ENCODE data around the gene CSF3. TPM values are rescaled to one million over a fixed set of nuclear protein-coding genes. Genes with fewer than 3 reads are reported as not detected.
A peak's percentile ranks its signal among the peaks of the same experiment; 100 is the strongest.

The CSF3 gene
- polyA plus RNA-seq, 4 donors, result not detected

- DNase-seq (ENCODE audit: low read depth in 4 of 4, low spot score in 2 of 4), result no peak
Measured at GRCh38 chr17:40022961-40023541, 7.8 kb downstream of the CSF3 start.

GRCh38 chr17:40023590-40024292, 8.5 kb downstream of the CSF3 start:
- no peak for DNase-seq (ENCODE audit: low read depth in 4 of 4, low spot score in 2 of 4)

DNA sequence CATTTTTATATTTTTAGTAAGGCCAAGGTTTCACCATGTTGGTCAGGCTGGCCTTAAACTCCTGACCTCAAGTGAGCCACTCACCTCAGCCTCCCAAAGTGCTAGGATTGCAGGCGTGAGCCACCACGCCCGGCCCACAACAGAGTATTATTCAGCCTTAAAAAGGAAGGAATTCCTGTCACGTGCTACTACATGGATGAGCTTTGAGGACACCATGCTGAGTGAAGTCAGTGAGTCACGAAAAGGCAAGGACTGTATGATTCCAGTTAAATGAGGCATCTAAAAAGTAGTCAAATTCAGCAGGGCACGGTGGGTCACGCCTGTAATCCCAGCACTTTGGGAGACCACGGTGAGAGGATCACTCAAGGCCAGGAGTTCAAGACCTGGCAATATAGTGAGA, 9.7 kb downstream of the CSF3 start:
- DNase-seq (ENCODE audit: low read depth in 4 of 4, low spot score in 2 of 4), result no peak

- no peak for DNase-seq (ENCODE audit: low read depth in 4 of 4, low spot score in 2 of 4)
Measured at GRCh38 chr17:40025559-40025958, 10.3 kb downstream of the CSF3 start.

DNA sequence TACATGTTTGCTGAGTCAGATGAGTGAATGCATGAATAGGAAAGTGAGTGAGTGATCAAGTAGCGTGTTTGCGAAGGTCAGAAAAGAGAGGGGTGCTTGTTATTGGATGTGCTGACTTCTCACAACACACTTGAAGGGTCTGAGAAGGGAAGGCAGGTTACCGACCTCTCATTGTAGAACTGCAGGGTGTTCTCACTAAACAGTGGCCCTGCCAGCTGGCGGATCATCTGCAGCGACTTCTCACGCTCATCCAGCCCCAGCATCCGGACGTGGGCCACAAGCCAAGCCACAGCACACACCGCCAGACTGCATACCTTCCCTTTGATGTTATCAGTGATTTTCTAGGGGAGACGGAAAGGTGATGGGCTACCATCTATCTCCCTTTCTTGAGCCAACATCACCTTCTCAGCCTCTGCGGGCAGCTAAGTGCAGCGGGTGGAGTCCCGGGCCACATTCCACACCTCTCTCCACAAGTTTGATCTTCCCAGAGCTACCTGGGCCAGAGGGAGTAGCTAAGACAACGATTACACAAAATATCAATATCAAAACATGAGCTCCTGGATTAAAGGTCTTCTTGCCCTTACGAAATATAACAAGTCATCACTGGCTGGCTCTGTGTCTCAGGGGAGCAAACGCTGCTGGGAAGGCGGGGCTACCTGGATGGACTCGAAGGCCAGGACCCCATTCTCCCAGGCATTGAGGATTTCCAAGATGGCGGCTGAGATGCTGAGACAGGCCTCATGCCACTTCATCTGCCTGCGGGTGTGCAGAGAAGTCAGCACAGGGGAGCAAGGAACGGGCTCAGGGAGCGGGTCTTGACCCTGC, 11.0 kb downstream of the CSF3 start:
- DNase-seq (ENCODE audit: low read depth in 4 of 4, low spot score in 2 of 4), result no peak

GRCh38 chr17:40026816-40027613, 11.8 kb downstream of the CSF3 start:
- peak in 3 of 4 donors; percentile 36 to 72 (median 50) for DNase-seq (ENCODE audit: low read depth in 4 of 4, low spot score in 2 of 4)

DNA sequence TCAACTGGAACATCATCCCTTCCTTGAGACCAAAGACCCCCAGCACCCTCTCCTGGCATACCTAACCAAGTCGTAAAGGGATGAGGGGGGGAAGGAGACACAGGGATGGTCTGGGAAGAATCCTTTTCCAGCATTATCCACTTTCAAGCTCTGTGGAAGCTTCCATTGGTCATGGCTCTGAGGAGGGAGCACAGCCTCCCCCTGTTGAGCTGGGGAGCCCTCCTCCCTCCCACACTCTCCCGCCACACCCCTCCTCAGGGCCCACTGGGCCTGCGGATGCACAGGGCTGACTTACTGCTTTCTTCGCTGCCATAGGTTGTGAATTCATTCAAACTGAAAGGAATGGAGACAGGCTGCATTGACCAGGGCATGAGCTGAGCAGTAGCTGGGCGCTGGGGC, 12.4 kb downstream of the CSF3 start:
- no peak for DNase-seq (ENCODE audit: low read depth in 4 of 4, low spot score in 2 of 4)

GRCh38 chr17:40028595-40028994, 13.4 kb downstream of the CSF3 start:
- DNase-seq (ENCODE audit: low read depth in 4 of 4, low spot score in 2 of 4), result no peak

GRCh38 chr17:40031706-40032105, 16.5 kb downstream of the CSF3 start:
- DNase-seq (ENCODE audit: low read depth in 4 of 4, low spot score in 2 of 4), result no peak

DNA sequence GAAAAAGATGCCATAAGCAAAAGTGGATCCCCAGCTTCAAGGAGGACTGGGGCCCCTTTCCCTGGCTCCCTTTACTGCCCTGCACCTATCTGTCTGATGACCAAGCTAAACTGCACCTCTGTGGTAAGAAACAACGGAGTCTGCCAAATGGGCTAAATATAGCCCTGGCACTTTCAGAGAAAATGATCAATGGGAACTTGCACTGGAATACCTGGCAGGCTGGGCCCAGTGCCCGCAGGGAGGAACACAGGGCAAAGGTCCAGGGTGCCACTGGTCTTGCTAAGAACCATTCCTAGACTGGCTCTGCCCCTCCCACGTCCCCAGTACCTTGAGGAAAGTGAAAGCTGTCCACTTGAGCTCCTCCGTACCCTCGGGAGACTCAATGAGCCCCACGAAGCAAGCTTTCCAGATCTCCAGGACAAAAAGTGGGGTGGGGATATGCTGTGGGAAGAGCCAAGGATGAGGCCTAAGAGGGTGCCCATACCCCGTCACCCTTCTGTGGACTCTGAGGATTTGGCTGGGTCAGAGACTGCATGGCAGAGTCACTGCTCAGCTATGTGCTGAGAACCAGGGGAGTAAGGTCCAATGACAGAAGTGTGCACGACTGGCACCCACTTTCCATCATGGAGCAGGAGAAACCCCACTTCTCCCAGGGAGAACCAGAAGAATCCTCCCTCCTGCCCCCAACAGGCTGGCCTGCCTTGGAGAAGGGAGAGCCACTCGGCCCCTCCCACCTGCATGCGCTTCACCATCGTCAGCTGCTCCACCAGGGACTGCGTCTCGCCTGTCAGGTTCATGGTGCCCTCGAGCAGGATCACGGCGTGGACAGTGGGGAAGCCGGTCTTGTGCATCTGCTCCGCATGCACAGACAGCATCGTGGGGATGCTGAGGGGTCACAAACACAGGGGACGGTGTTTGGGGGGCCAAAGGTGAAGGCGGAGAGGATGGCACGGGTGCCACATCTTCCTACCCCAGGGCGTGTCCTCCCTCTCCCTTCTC, 17.4 kb downstream of the CSF3 start:
- no peak for DNase-seq (ENCODE audit: low read depth in 4 of 4, low spot score in 2 of 4)

DNA sequence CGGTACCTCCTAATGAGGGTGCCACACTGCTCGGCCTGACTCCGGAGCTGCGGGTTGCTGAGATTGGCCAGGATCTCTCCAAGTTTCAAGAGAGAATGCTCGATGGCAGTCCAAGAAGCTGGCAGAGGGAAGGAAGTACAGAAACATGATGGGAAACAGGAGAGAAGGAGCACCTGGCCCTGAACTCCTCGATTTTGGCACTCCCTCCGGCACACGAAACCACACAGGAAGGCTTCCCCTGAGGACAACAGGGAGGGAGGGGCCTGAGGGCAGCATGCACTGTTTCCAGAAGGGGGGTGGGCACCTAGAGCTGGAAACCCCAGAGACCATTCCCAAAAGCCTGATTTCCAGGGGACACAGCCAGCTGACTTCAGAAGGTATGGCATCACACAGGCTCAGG, 18.1 kb downstream of the CSF3 start:
- DNase-seq (ENCODE audit: low read depth in 4 of 4, low spot score in 2 of 4), result no peak

DNA sequence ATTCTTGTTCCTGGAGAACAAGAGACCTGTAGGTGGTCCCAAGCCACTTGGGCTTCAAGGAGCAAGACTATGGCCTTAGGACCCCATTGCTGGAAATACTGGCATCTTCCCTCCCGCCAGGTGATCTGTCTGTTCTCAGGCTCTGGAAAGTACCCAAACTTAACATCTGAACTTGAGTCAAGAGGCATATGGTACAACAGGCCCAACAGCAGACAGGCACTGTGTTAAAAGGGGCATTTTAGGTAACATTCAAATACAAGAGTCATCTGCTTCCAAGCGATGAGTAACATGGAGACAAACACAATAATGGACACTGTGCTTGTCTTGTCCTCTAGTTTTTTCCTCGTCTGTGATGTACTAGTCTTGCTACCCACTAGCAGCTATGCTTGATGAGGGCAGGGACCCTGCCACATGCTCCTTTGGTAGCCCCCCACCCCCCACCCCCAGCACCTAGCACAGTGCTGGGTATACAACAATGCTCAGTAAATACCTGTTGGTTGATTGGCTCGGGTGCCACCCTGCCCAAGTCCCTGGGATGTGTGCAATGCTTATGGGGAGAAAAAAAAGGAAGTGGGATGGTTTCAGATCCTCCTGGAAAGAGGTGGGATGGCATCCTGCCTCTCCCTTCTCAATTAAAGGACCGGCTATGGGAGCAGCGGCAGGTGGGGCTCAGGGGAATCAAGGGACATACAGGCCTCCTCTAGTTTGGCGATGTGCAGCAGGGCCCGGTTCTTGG, 19.4 kb downstream of the CSF3 start:
- DNase-seq (ENCODE audit: low read depth in 4 of 4, low spot score in 2 of 4), result no peak

GRCh38 chr17:40035162-40035559, 19.9 kb downstream of the CSF3 start:
- DNase-seq (ENCODE audit: low read depth in 4 of 4, low spot score in 2 of 4), result no peak

DNA sequence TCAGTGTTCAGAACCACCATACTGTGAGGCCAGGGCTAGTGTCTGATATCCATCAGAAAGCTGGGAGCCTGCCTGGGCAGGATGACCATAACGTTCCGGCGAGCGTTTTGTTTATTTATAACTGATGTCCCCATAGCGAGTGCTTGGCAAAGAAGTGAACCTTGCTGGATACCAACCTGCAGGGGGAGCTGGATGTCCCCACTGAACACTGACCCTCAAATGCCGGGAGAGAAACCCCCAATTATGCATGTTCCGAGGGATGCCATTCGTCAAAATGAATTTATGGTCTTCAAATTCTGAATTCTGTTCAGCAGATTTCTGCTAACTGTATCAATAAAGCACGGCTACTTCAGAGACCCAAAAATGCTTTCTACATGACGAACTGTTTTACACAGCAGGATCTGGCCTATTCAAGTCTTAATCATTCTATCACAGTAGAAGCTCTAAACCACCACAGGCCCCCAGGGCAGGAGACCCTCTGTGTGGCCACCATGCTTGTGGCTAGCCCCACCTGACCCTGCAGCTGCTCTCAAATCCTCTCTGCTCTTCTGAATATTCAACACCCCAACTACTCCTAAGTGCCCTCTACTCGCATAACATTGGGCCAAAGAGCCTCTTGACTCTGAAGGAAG, 23.8 kb downstream of the CSF3 start:
- DNase-seq (ENCODE audit: low read depth in 4 of 4, low spot score in 2 of 4), result peak in 2 of 4 donors; percentile 42 to 71

DNA sequence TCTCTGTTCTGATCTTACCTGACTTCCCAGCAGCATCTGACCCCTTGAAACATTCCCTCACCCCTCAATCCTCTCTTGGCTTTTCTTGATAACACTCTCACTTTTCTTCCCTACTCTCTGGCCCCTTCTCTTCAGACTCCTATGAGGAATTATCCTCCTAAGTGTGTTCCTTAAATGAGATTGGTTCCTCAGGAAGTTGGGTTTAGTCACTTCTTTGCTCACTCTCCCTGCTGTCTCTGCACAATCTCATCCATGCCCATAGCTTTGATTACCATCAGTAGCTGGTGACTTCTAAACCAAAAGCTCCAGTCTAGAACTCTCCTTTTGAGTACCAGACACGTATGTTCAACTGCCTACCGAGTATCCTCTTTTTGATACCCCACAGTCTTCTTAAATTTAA, 26.0 kb downstream of the CSF3 start:
- DNase-seq (ENCODE audit: low read depth in 4 of 4, low spot score in 2 of 4), result no peak

- no peak for DNase-seq (ENCODE audit: low read depth in 4 of 4, low spot score in 2 of 4)
Measured at GRCh38 chr17:40056379-40057015, 41.3 kb downstream of the CSF3 start.

DNA sequence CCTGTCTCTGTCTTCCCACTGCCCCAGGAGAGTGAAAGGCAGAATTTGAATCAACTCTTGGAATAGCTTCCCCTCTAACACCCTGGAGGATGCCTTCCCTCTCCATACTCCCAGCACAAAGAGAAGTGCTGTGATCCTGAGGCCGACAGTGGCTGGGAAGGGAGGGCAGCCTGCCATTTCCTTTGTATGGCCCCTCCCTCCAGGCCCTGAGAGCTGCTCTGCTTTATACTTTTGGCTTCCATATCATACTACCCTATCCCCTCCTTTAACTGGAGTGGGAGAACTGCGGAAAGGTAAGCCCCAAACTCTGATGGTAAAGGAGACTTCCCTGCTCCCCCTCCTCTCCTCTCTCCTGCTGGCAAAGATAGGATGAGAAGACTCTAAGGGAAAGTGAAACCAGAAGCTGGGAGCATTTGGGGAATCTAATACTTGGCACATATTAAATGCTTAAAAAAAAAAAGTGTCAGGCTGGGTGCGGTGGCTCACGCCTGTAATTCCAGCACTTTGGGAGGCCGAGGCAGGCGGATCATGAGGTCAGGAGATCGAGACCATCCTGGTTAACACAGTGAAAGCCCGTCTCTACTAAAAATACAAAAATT, 43.0 kb downstream of the CSF3 start:
- DNase-seq (ENCODE audit: low read depth in 4 of 4, low spot score in 2 of 4), result no peak

GRCh38 chr17:40058865-40059264, 43.6 kb downstream of the CSF3 start:
- DNase-seq (ENCODE audit: low read depth in 4 of 4, low spot score in 2 of 4), result no peak
